SJSA1 (cell line): ENCODE measurements around the gene TULP3. TPM values are rescaled to one million over a fixed set of nuclear protein-coding genes. Genes with fewer than 3 reads are reported as not detected.

ENCODE experiments used
- DNase-seq, 2 experiments: peaks; one replicate each; pipeline ENCODE4 v3.0.0-alpha.2; 2015 to 2020; ENCODE audit warnings: low spot score in 2 of 2, low read depth in 1 of 2
- H3K27ac ChIP-seq: fragments of 250-450 bp; sonication (Bioruptor Pico); 2 replicates; pipeline ENCODE4 v1.5.1; 2020; ENCODE audit warnings: mild to moderate bottlenecking, moderate library complexity
- H3K27me3 ChIP-seq: fragments of 250-450 bp; sonication (Bioruptor Pico); replicated peaks from 2 replicates; pipeline ENCODE4 v1.5.1; 2020; ENCODE audit warnings: mild to moderate bottlenecking, moderate library complexity
- H3K36me3 ChIP-seq: fragments of 250-450 bp; sonication (Bioruptor Pico); 2 replicates; pipeline ENCODE4 v1.5.1; 2020; ENCODE audit warnings: mild to moderate bottlenecking
- H3K4me1 ChIP-seq: fragments of 250-450 bp; sonication (Bioruptor Pico); replicated peaks from 2 replicates; pipeline ENCODE4 v1.6.1; 2021; ENCODE audit warnings: mild to moderate bottlenecking
- H3K4me3 ChIP-seq: fragments of 250-450 bp; sonication (Bioruptor Pico); 2 replicates; pipeline ENCODE4 v1.5.1; 2020; ENCODE audit warnings: mild to moderate bottlenecking
- H3K9me3 ChIP-seq: fragments of 250-450 bp; sonication (Bioruptor Pico); replicated peaks from 2 replicates; pipeline ENCODE4 v1.5.1; 2020; ENCODE audit warnings: mild to moderate bottlenecking
- total RNA-seq: library from RNA; depleted of rRNA; stranded (reverse); fragments of >200 nt; shearing (Covaris generic); gene quantifications from 2 replicates; pipeline ENCODE4 v1.2.3, GENCODE V29; 2014; rRNA removed

TULP3 gene
- total RNA-seq, 1 experiment from 2014 or later, result 39.7 TPM

DNA sequence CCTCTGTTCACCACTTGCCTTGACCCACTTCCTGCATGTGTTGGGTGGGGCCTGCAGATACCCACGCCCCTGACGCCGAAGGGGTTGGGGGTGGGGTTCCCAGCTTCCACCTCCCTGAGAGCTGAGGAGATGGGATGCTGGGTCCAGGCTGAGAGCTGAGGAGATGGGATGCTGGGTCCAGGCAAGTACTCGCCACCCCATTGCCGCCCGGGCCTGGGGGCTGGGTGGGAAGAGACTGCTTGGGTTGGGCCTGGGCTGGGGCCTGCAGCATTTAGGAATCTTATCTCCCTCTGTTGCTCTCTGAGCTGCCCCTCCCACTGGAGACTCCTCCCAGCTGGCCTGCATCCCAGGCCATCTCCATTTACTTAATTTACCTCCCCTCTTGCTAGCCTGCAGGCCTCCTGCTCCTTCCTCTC is 85.9 kb downstream of the TULP3 start:
- H3K27ac ChIP-seq, result no peak overlapping the region
- no peaks in the 10 kb centered on the region for H3K27me3 ChIP-seq
- no peaks in the 10 kb centered on the region for H3K4me1 ChIP-seq
- no peak overlapping the region for H3K4me3 ChIP-seq
- peaks cover 65% of the 10 kb centered on the region for H3K36me3 ChIP-seq
- H3K9me3 ChIP-seq, result no peaks in the 10 kb centered on the region
- DNase-seq, result no peak

DNA sequence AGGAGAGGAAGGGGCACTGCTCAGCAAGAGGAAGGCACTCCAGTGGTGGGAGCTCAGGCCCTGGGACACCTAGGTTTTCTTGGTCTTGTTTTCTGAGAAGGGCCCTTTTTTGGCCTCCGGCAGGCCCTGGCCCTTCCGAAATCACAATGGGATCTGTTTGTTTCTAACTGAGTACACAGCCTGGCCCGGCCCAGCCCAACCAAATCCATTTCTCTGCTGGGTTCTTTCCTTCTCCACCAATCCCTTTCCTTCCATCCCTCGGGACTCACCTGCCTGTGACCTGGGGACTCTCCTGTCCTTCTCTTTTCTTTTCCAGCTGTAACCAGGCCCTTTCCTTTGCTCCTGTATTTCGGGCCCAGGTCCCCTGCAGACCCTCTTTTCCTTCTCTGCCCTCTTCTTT is 87.1 kb downstream of the TULP3 start:
- H3K4me3 ChIP-seq, result no peak overlapping the region
- H3K36me3 ChIP-seq, result peaks cover 66% of the 10 kb centered on the region
- H3K27ac ChIP-seq, result no peak overlapping the region
- no peak for DNase-seq
- H3K9me3 ChIP-seq, result no peaks in the 10 kb centered on the region
- no peaks in the 10 kb centered on the region for H3K4me1 ChIP-seq
- H3K27me3 ChIP-seq, result no peaks in the 10 kb centered on the region

- DNase-seq, result no peak
- H3K36me3 ChIP-seq, result peaks cover 69% of the 10 kb centered on the region
- no peaks in the 10 kb centered on the region for H3K27me3 ChIP-seq
- H3K9me3 ChIP-seq, result 0 out of 2 replicates have a peak, but pooled peaks cover 2% of the 10 kb centered on the region
- H3K4me3 ChIP-seq, result no peak overlapping the region
- H3K4me1 ChIP-seq, result no peaks in the 10 kb centered on the region
- no peak overlapping the region for H3K27ac ChIP-seq
Measured at GRCh38 chr12:2979806-2980205, 89.1 kb downstream of the TULP3 start.

GRCh38 chr12:2980630-2981029 is 89.9 kb downstream of the TULP3 start:
- Histone ChIP-seq H3K4me1 (no peaks in the 10 kb centered on the region), H3K4me3 (no peak overlapping the region)

DNA sequence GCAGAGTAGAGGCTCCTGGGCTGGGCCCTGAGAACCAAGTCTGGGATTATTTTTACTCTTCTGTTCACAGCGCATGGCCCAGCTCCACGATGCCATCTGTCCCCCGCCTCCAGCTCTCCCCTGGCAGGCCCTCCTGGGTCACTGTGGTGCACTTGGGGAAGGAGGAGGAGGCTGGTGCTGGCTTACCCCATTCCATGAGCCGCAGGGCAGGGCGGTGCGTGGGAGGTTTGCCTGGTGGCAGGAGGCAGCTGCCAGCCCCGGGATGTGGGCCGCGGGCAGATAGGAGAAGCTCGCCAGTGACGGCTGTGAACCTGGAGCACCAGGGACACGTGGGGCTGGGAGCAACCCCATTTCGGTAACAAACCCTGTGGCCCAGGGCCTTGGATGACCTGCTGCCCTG is 91.7 kb downstream of the TULP3 start:
- H3K27ac ChIP-seq, result no peak overlapping the region
- H3K27me3 ChIP-seq, result no peaks in the 10 kb centered on the region
- DNase-seq, result no peak
- H3K4me1 ChIP-seq, result no peaks in the 10 kb centered on the region
- 0 out of 2 replicates have a peak, but pooled peaks cover 2% of the 10 kb centered on the region for H3K9me3 ChIP-seq
- no peak overlapping the region for H3K4me3 ChIP-seq
- peaks cover 81% of the 10 kb centered on the region for H3K36me3 ChIP-seq

More at GRCh38 chr12:2980630-2981029, 89.9 kb downstream of the TULP3 start:
- Histone ChIP-seq H3K27ac (no peak overlapping the region), H3K27me3 (no peaks in the 10 kb centered on the region), H3K9me3 (0 out of 2 replicates have a peak, but pooled peaks cover 2% of the 10 kb centered on the region), H3K36me3 (peaks cover 74% of the 10 kb centered on the region)
- no peak for DNase-seq

DNA sequence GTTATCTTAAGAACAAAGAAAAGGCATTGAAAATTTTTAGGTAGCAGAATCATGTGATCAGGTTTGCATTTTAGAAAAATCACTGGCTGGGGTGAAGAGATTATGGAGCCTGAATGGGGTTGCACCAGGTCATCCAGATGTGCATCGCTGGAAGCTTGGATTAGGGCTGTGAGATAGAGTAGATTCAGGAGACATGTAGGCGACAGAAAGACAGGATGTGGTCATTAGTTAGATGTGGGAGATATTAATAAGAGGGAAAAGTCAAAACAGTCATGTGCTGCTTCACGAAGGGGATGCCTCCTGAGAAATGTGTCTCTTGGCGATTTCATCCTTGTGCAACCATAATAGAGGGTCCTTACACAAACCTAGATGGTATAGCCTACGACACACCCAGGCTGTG is 93.6 kb downstream of the TULP3 start:
- H3K4me1 ChIP-seq, result no peaks in the 10 kb centered on the region
- H3K36me3 ChIP-seq, result peaks cover 78% of the 10 kb centered on the region
- peaks cover 2% of the 10 kb centered on the region; the same call in 1 of the 2 replicates for H3K9me3 ChIP-seq
- H3K27me3 ChIP-seq, result no peaks in the 10 kb centered on the region
- no peak for DNase-seq
- H3K4me3 ChIP-seq, result no peak overlapping the region
- no peak overlapping the region for H3K27ac ChIP-seq

DNA sequence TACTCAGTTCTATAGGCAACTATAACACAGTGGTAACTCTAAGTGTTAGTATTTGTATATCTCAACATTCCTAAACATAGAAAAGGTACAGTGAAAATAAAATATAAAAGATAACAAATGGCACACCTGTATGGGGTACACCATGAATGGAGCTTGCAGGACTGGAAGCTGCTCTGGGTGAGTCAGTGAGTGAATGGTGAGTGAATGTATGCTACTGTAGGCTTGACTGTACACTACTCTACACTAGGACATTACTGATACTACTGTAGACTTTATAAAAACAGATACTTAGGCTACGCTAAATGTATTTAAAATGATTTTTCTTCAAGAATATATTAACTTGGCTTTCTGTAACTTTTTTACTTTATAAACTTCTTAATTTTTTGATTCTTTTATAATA is 94.0 kb downstream of the TULP3 start:
- no peak overlapping the region for H3K4me3 ChIP-seq
- peaks cover 78% of the 10 kb centered on the region for H3K36me3 ChIP-seq

GRCh38 chr12:2986876-2987275 is 96.2 kb downstream of the TULP3 start:
- H3K9me3 ChIP-seq, result peaks cover 2% of the 10 kb centered on the region; the same call in 1 of the 2 replicates
- H3K4me3 ChIP-seq, result no peak overlapping the region
- no peaks in the 10 kb centered on the region for H3K4me1 ChIP-seq
- H3K27ac ChIP-seq, result no peak overlapping the region
- no peaks in the 10 kb centered on the region for H3K27me3 ChIP-seq
- peaks cover 69% of the 10 kb centered on the region for H3K36me3 ChIP-seq
- no peak for DNase-seq

More for the DNA sequence above, 94.0 kb downstream of the TULP3 start:
- Histone ChIP-seq H3K9me3 (peaks cover 2% of the 10 kb centered on the region; the same call in 1 of the 2 replicates), H3K4me1 (no peaks in the 10 kb centered on the region), H3K27ac (no peak overlapping the region), H3K27me3 (no peaks in the 10 kb centered on the region)
- DNase-seq, result no peak

DNA sequence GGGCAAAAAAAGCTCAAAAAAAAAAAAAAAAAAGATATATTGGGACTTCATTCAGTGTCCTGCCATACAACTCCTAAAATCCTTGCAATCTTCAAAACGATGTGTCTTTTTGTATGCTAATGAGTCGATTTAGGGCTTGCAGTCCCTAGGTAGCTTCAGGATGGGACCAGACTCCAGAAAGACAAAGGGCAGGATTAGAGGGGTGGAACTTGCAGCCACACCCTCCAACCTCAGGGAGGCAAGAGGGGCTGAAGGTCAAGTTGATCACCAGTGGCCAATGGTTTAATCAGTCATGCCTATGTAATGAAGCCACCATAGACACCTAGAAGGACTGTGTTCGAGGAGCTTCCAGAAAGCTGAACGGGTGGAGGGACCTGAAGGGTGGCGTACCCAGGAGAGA is 97.8 kb downstream of the TULP3 start:
- H3K4me3 ChIP-seq, result no peak overlapping the region
- peaks cover 2% of the 10 kb centered on the region; the same call in 1 of the 2 replicates for H3K9me3 ChIP-seq
- H3K4me1 ChIP-seq, result no peaks in the 10 kb centered on the region
- no peak for DNase-seq
- H3K27ac ChIP-seq, result no peak overlapping the region
- H3K36me3 ChIP-seq, result peaks cover 54% of the 10 kb centered on the region
- no peaks in the 10 kb centered on the region for H3K27me3 ChIP-seq

Other genes with a start within 250 kb of the TULP3 start
- gene FKBP4, start 95.9 kb upstream of the TULP3 start, total RNA-seq, result 81.8 and 91.1 TPM in 2 replicates
- 19.7 and 22.7 TPM in 2 replicates for gene ITFG2, start 78.2 kb upstream of the TULP3 start, total RNA-seq
- 0.32 TPM in 1 of 2 replicates, not detected in the other for gene NRIP2, start 55.9 kb upstream of the TULP3 start, total RNA-seq
- not detected in 2 replicates for gene TEX52, start 33.9 kb upstream of the TULP3 start, total RNA-seq
- gene FOXM1, start 13.7 kb upstream of the TULP3 start, total RNA-seq, result 55.9 and 66.4 TPM in 2 replicates
- 48.1 and 58.1 TPM in 2 replicates for gene RHNO1, start 13.7 kb upstream of the TULP3 start, total RNA-seq
- gene TEAD4, start 68.5 kb downstream of the TULP3 start, total RNA-seq, result 36.6 and 51.2 TPM in 2 replicates
- 21.5 and 23.0 TPM in 2 replicates for gene TSPAN9, start 186.5 kb downstream of the TULP3 start, total RNA-seq